HAP-1 (cell line): ENCODE results near the gene GMPR2.

Experiments used
- DNase-seq, 2 experiments: peaks; one replicate each; pipeline ENCODE4 v3.0.0-alpha.2; 2016 to 2020; ENCODE audit warnings: low spot score in 2 of 2
- H3K27me3 ChIP-seq: fragments of 250-450 bp; sonication (Bioruptor Pico); 2 replicates; pipeline ENCODE4 v1.5.1; 2020; ENCODE audit warnings: low read depth, mild to moderate bottlenecking, moderate library complexity
- H3K36me3 ChIP-seq: fragments of 250-450 bp; sonication (Bioruptor Pico); replicated peaks from 2 replicates; pipeline ENCODE4 v1.5.1; 2020; ENCODE audit warnings: mild to moderate bottlenecking
- H3K4me1 ChIP-seq: fragments of 250-450 bp; sonication (Bioruptor Pico); 2 replicates; pipeline ENCODE4 v1.5.1; 2020; ENCODE audit warnings: mild to moderate bottlenecking
- H3K4me3 ChIP-seq: fragments of 250-450 bp; sonication (Bioruptor Pico); 2 replicates; pipeline ENCODE4 v1.5.1; 2020; ENCODE audit warnings: mild to moderate bottlenecking, moderate library complexity
- H3K9me3 ChIP-seq: fragments of 250-450 bp; sonication (Bioruptor Pico); 2 replicates; pipeline ENCODE4 v1.5.1; 2020; ENCODE audit warnings: mild to moderate bottlenecking, moderate library complexity
- in situ Hi-C: fragments of 300-500 bp; cut with MboI; formaldehyde crosslinking; loops from 3 replicates; pipeline ENCODE4 v1.14.3; 2020; ENCODE audit warnings: low sequenced_read_pairs, inconsistent platforms, mixed read lengths

GMPR2 gene

DNA sequence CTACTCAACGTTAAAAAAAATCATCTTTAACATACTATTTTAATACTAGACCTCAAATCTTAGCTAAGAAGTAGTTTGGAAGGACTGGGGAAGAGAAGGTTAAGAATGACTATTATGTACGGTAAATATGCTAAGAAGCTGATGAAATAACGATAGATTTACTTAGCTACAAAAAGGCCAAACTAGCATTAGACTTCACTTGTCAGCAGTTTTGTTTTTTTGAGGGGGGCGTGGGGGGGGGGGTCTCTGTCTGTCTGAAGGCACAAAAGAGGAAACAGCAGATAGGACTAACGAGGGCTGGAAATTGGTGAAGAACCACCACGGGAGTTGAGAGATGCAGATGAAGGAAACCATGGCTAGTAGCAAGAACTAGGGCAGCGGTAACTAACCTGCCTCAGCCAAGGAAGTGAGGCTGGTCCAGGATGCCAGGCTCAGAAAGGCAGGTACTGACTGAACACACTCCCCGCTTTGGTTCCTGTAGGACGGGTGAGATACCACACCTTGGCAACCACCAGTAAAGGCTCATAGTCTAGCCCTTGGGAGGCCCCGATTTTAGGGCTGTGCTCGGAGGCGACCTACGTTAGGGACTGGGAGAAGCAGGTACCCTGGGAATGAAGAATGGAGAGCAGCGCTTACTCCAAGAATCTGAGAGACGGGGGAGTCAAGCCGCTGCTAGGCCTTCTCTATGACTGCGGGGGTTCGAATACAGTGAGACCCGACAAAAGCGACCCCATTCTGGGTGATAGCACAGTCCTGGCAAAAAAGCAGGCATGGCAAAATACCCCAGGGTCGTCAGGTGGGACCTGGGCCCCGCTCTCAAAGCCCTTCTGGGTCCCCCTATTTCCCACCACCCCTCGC is 1.2 kb upstream of the GMPR2 start:
- in situ Hi-C loops = no loop called here
- peak in 1 of 2 experiments; percentile 28 for DNase-seq

DNA sequence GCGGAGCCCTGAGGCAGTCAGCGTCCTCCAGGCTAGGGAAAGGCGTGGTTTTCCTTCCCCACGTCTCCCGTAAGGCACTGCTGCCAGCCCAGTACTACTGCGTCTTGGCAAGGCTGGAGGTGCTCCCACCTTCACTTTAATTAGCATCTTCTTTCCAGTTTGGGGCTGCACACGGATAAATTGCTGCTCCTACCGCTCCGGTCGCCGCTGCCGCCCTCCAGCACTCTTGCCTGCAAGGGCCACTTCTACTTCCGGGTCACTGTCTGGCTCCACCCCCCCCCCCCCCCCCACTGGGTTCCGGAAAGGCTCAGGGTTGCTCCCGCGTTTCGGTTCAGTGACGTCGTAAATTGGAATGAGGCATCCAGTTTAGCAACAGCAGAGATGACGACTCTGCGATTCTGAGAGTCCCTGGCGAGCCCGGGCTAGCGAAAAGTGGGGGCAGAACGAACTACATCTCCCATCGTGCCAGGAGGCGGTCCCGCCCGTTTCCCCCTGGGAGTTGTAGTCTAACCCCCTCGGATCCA is 546 bp upstream of the GMPR2 start, which contains the start of gene NEDD8:
Gene NEDD8, minus strand, starts transcription at position 247 of the 524 bp plus-strand sequence. Its CDS starts 100 bp downstream, at position 147.
- peak within 1 kb of the TSS; percentile 71 for H3K4me3 ChIP-seq
- H3K9me3 ChIP-seq = no peaks in the 10 kb centered on the region
- H3K36me3 ChIP-seq = peaks cover 41% of the 10 kb centered on the region
- DNase-seq = peak; percentile 85 to 94
- H3K4me1 ChIP-seq = peaks cover 18% of the 10 kb centered on the region
- in situ Hi-C loops = no loop called here
- no peaks in the 10 kb centered on the region for H3K27me3 ChIP-seq

More for the DNA sequence above, 1.2 kb upstream of the GMPR2 start:
- Histone ChIP-seq H3K4me3 (peak overlapping the region; percentile 71), H3K27me3 (no peaks in the 10 kb centered on the region), H3K36me3 (peaks cover 36% of the 10 kb centered on the region), H3K4me1 (peaks cover 19% of the 10 kb centered on the region), H3K9me3 (no peaks in the 10 kb centered on the region)

DNA sequence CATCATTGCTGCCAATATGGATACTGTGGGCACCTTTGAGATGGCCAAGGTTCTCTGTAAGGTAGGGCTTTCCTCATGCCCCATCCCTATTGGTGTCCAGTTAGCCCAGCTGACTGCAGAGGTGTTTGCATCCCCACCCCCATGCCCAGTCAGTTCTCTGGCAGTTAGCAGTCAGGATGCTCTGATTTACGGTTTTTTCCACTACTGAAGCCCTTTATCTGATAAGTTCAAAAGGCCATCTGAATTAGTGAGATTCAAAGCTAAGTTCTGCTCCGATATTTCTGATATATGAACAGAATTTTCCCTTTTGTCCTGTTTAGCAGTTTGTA is 773 bp downstream of the GMPR2 start:
- Histone ChIP-seq H3K4me3 (peak overlapping the region; percentile 71), H3K9me3 (no peaks in the 10 kb centered on the region), H3K27me3 (no peaks in the 10 kb centered on the region), H3K4me1 (peaks cover 14% of the 10 kb centered on the region), H3K36me3 (peaks cover 45% of the 10 kb centered on the region)
- in situ Hi-C loops = no loop called here
- peak in 1 of 2 experiments; percentile 28 for DNase-seq

DNA sequence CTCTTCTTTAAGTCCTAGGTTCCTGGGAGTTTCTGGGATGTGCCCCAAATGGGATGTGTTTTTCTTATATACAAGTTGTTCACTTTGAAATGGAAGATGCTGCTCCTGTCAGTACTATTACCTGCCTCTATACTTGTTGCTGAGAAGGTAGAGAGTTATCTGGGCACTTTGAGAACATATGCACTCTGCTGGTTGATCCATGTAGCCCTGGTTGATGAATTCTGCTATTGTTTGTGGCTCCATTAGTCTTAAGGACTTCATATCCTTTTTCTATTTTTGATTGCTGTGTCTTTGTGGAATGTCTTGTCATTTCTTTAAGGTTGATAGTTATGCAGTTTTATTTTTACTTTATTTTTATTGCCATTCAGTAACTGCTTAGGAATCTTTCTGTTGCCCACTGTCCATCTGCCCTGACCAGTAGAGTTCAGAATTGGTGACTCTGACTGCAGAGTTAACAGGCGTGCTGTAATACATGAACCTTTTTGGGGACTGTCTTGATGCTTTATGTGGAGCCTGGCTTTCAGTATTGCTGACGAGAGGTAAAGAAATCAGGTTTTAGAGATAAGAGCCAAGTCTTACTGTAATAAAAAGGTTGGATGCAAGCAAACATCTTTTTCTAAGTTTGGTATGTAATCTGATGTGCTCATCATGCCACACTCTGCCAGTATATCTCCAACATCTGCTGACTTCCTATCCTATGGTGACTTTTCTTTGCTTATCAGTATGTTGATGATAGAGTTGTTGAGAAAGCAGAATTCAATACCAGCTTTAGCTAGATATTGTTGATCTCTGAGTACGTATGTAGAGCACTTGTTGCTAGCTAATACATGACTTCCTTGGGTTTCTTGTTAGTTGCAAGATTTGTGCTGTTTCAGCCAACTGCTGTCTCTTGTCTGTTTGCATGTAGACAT is 1.6 kb downstream of the GMPR2 start:
- in situ Hi-C loops = no loop called here
- peaks cover 51% of the 10 kb centered on the region for H3K36me3 ChIP-seq
- H3K4me3 ChIP-seq = peak overlapping the region; percentile 71

DNA sequence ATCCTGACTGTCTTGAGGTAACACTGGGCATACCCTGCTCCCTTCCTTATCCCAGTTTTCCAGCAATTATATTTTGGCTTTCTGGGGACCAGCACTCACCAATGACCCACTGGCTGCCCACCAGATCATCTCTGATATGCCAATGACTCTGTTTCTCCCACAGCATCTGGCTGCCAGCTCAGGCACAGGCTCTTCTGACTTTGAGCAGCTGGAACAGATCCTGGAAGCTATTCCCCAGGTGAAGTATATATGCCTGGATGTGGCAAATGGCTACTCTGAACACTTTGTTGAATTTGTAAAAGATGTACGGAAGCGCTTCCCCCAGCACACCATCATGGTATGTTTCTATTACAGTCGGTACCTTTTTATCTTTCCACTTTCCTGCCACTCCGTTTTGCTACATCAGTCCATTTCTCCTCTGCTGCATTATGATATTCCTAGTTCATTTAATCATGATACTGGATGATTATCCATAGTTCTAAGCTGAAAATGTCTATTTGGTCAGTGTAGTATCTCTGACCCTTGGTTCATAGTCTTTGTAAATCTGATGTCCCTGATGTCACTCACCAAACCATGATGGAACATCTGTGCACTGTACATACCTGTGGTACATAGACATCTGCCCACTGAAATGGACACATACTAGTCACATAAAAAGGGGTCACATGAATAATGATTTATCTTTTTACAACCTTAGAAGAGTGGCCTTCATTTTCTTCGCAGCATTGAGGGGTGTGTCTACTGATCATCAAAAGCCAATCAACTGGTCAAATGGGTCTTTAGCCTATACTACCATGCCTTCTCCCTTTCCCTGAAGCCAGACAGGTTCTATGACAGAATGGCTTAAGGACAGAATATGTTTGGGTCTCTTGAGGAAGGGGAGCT is 3.3 kb downstream of the GMPR2 start:
- Histone ChIP-seq H3K9me3 (no peaks in the 10 kb centered on the region), H3K4me1 (peaks cover 15% of the 10 kb centered on the region), H3K4me3 (no peak overlapping the region), H3K27me3 (no peaks in the 10 kb centered on the region), H3K36me3 (peaks cover 65% of the 10 kb centered on the region)
- DNase-seq = no peak
- in situ Hi-C loops = no loop called here

More for the DNA sequence above, 1.6 kb downstream of the GMPR2 start:
- Histone ChIP-seq H3K4me1 (peaks cover 14% of the 10 kb centered on the region), H3K9me3 (no peaks in the 10 kb centered on the region), H3K27me3 (no peaks in the 10 kb centered on the region)
- no peak for DNase-seq

DNA sequence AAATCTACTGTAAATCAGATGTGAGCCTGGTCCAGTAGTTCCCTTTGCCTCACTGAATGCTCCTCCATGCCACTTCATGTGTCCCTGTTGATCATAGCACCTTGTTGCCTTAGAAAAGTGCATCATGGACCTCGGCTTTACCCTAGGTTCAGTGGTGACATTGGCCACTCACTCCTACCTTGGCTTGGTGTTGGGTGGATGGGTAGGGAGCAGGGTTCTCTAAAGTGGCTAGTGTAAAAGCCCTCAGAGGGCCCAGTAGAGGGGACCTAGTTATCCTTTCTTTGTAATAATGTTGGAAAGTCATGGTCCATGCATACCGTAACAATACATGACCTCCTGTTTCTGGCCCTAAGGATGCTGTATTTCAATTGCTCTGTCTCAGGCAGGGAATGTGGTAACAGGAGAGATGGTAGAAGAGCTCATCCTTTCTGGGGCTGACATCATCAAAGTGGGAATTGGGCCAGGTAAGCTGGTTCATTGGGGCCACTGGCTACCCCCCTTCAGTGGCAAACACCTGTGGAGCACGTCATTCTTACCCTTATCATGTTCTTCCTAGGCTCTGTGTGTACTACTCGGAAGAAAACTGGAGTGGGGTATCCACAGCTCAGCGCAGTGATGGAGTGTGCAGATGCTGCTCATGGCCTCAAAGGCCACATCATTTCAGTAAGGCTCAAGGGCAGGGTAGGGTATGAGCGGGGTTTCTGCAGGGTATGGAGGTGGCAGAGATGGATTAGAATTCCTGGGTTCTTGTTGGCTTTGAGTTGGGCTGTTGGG is 4.1 kb downstream of the GMPR2 start:
- in situ Hi-C loops = no loop called here
- Histone ChIP-seq H3K4me3 (no peak overlapping the region), H3K36me3 (peaks cover 65% of the 10 kb centered on the region), H3K9me3 (no peaks in the 10 kb centered on the region), H3K4me1 (peaks cover 16% of the 10 kb centered on the region), H3K27me3 (no peaks in the 10 kb centered on the region)
- no peak for DNase-seq

DNA sequence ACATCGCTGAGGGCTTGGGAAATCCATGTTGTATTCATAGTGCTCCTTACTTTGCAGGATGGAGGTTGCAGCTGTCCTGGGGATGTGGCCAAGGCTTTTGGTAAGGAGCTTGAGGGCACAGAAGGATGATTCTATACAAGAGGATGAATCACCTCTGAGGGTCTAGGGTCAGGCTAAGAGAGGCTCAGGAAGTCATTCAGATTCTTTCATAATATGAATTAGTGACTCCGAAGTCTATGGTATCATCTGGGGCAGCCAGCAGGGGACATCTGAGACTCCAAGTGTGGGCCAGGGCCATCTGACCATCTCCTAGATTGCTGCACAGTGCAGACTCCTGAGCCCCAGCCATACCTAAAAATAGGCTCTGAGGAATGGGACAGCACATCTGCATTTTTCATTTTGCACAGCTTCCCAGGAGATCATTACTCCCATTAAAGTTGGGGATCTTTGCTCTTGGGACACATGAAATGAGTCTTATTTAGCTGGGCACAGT is 4.8 kb downstream of the GMPR2 start:
- peaks cover 16% of the 10 kb centered on the region for H3K4me1 ChIP-seq
- in situ Hi-C loops = no loop called here
- no peak for DNase-seq

DNA sequence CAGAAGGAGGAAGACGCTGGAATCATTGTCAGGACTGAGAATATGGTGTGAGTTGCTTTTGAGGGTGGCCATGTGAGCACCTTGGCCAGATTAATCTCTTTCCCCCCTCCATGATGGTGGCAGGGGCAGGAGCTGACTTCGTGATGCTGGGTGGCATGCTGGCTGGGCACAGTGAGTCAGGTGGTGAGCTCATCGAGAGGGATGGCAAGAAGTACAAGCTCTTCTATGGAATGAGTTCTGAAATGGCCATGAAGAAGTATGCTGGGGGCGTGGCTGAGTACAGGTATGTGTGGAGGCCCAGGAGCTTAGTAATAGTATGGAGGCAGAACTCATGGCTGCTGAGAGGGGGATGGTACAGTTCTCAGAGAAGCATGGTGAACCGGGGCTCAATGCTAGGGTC is 5.4 kb downstream of the GMPR2 start:
- H3K9me3 ChIP-seq = no peaks in the 10 kb centered on the region
- H3K27me3 ChIP-seq = no peaks in the 10 kb centered on the region
- in situ Hi-C loops = no loop called here
- peaks cover 65% of the 10 kb centered on the region for H3K36me3 ChIP-seq
- DNase-seq = no peak
- no peak overlapping the region for H3K4me3 ChIP-seq
- H3K4me1 ChIP-seq = peaks cover 16% of the 10 kb centered on the region

More for the DNA sequence above, 4.8 kb downstream of the GMPR2 start:
- peaks cover 65% of the 10 kb centered on the region for H3K36me3 ChIP-seq
- H3K27me3 ChIP-seq = no peaks in the 10 kb centered on the region
- H3K9me3 ChIP-seq = no peaks in the 10 kb centered on the region
- no peak overlapping the region for H3K4me3 ChIP-seq

DNA sequence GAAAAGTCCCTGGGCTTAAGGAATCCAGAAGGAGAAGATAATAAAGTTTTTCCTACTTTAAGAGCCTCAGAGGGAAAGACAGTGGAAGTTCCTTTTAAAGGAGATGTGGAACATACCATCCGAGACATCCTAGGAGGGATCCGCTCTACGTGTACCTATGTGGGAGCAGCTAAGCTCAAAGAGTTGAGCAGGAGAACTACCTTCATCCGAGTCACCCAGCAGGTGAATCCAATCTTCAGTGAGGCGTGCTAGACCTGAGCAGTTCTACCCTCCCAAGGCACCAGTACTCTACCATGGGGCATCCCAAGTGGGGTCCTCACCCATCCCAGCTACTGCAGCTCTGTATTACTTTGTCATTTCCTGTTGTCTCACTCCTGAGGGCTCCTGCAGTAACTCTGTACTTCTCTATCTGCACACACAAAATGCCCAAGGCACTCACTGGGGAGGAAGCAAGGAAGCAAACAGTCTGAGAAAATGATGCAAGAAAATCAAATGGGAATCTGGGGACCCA is 5.9 kb downstream of the GMPR2 start:
- in situ Hi-C loops = no loop called here
- H3K4me1 ChIP-seq = peaks cover 15% of the 10 kb centered on the region
- no peaks in the 10 kb centered on the region for H3K9me3 ChIP-seq
- H3K27me3 ChIP-seq = no peaks in the 10 kb centered on the region
- peaks cover 65% of the 10 kb centered on the region for H3K36me3 ChIP-seq
- no peak overlapping the region for H3K4me3 ChIP-seq
- no peak for DNase-seq

DNA sequence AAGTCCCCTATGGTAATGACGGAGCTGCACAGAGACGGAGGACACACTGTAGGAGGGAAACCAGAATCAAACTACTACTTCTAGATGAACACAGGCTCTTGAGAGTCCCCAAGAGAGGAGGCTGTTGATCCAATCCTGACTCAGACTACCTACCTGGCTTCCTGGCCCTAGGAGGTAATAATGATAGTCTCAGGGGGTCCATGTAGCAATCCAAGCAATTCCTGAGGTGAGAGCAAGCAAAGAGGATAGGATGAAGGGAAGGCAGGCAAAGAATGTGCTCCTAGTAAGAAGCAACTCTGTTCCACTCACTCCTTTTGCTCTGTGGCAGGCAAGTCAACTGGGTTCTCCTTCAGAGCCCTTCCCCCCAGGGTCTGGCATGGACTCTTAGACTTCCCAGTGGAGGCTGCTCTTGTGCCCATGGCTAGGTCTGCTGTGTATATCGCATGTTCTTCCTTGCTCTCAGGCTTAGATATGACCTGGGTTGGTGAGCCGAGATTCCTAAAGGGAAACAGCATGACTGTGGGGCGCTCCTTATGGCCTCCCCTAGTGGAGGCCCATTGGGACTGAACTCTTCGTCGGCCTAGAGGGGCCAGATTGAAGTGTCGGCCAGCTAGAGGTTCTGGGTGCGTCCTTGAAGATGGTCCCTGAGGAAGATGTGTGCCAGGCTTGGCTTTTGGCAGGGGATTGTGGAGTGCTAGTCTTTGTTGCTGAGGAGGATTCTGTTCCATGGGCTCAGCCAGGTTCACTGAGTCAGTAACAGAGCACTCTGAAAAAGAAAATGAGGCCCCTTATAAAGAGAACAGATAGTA is 7.6 kb downstream of the GMPR2 start:
- H3K27me3 ChIP-seq = no peaks in the 10 kb centered on the region
- H3K4me3 ChIP-seq = no peak overlapping the region
- H3K4me1 ChIP-seq = peaks cover 9% of the 10 kb centered on the region
- DNase-seq = no peak
- in situ Hi-C loops = loop anchor here (5.0 kb wide), 1 partner anchor 192 kb away; no protein-coding TSS in a partner anchor
- H3K36me3 ChIP-seq = peaks cover 54% of the 10 kb centered on the region
- no peaks in the 10 kb centered on the region for H3K9me3 ChIP-seq

DNA sequence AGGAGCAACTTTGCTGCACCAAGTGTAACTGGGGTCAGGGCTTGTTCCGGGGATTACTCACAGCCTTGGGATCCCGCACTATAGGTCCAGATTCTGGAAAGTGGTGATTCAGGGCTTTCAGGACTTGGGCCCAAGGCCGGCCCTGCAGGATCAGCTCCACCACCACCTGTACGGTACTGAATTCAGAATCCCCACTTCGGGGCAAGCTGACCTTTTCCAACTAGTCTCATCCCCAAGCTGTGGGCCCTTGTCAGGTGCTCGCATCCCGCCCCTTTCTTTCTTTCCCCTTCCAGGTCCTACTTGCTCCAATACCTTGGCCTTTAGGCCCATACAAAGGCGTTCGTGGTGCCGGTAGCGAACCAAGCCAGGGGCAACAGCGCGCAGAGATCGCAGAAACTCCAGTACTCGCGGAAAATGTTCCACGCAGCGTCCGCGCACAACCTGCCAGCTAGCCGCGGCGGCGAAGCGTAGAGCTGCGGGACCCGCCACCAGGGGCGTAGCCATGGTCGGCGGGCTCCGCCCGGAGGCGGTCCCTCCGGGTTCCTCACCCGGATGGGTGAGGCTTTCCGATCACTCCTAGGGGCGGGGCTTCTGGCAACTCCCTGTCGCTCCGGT is 9.2 kb downstream of the GMPR2 start:
- peaks cover 9% of the 10 kb centered on the region for H3K4me1 ChIP-seq
- DNase-seq = peak; percentile 96 to 99
- H3K4me3 ChIP-seq = peak overlapping the region; percentile 51
- peaks cover 38% of the 10 kb centered on the region for H3K36me3 ChIP-seq
- H3K9me3 ChIP-seq = no peaks in the 10 kb centered on the region
- H3K27me3 ChIP-seq = no peaks in the 10 kb centered on the region
- in situ Hi-C loops = loop anchor here (5.0 kb wide), 1 partner anchor 190 kb away; no protein-coding TSS in a partner anchor
